Ovary (tissue), 9 donors: Measurements from ENCODE around the gene GPR158. TPM values are rescaled to one million over a fixed set of nuclear protein-coding genes. Genes with fewer than 3 reads are reported as not detected.

Experiments
- DNase-seq, 5 donors: peaks; one replicate each; pipeline ENCODE4 v3.0.0-alpha.2; 2019 to 2020
- H3K27ac ChIP-seq, 2 donors: fragments of 200-600 bp; one replicate each; pipeline versions ENCODE4 v1.5.1 to v1.8.0; 2019 to 2022
- H3K27me3 ChIP-seq: fragments of 200-600 bp; one replicate; pipeline ENCODE4 v1.8.0; 2022
- H3K36me3 ChIP-seq: fragments of 200-600 bp; sonication (generic); one replicate; pipeline ENCODE4 v1.5.1; 2019
- H3K4me1 ChIP-seq: one replicate; pipeline ENCODE4 v1.8.1; 2013; ENCODE audit warnings: mild to moderate bottlenecking, moderate library complexity; ENCODE audit not compliant: insufficient read depth
- H3K4me3 ChIP-seq: fragments of 200-600 bp; sonication (generic); one replicate; pipeline ENCODE4 v1.5.1; 2017
- H3K9me3 ChIP-seq, 2 donors: fragments of 200-600 bp in 1 of 2; sonication (generic) in 1 of 2; one replicate each; pipeline versions ENCODE4 v1.5.1 to v1.8.1; 2013 to 2019; ENCODE audit warnings: mild to moderate bottlenecking in 1 of 2, moderate library complexity in 1 of 2
- EP300 ChIP-seq: sonication (generic); formaldehyde crosslinking; IDR thresholded peaks from one replicate; pipeline ENCODE4 v1.6.1; 2017; ENCODE audit warnings: antibody characterized with exemption
- POLR2A ChIP-seq: fragments of 450-650 bp; IDR thresholded peaks from one replicate; pipeline ENCODE4 v1.6.1; 2017; ENCODE audit warnings: antibody characterized with exemption, mild to moderate bottlenecking, moderate library complexity
- WGBS, 3 donors: extraction: QIAGEN DNeasy Blood & Tissue Kit in 1 of 3; methylation state at CpG; one replicate each; pipeline versions ENCODE4 v1.1.5 to v1.1.7; 2013 to 2017; 5-methylcytosine and 5-hydroxymethylcytosine counted together
- intact Hi-C, 4 donors: fragments of 100-400 bp; cut with DNase I; formaldehyde crosslinking; loops; one replicate each; pipeline versions ENCODE4 v1.11.0 to v1.15.1; 2022 to 2023
- polyA plus RNA-seq, 2 donors: library from polyadenylated mRNA; stranded (reverse); fragments of 200-250 nt in 1 of 2; fragments of 350-450 nt in 1 of 2; fragmentation: Illumina TruSeq in 1 of 2; extraction: RNeasy Lipid Tissue Mini Kit (QIAGEN cat#74804) in 1 of 2; gene quantifications; one replicate each; pipeline ENCODE4 v1.2.3, GENCODE V29; 2013 to 2014
- total RNA-seq, 7 donors: library from RNA; depleted of rRNA in 2 of 7; stranded (reverse); fragments of >200 nt in 2 of 7; fragmentation: NEBNext Ultra II Directional in 3 of 7; extraction: Animal tissue kit (Norgen Biotek cat#: 25700) in 3 of 7; gene quantifications; one replicate each; pipeline versions ENCODE4 v1.1.0 to v1.2.4, GENCODE V29; 2016 to 2023
- TF ChIP-seq, protein P1 (sequence below), 3 donors: fragments of 450-650 bp in 2 of 3; fragments of 200-600 bp in 1 of 3; IDR thresholded peaks; one replicate each; pipeline versions ENCODE4 v1.5.1 to v1.8.0; 2016 to 2022; ENCODE audit warnings: antibody characterized with exemption in 3 of 3, mild to moderate bottlenecking in 1 of 3
- donor health status: DM: no; HTN: no; CAD: no; lungs with moderate emphysema.
- donor health status: DM: no; HTN: no; CAD: no.
- donor health status: Bipolar disorder and iron deficiency.
- donor health status: DM: yes; HTN: yes; CAD: no.
- donor health status: DM: no; HTN: no; CAD: no.
- donor health status: DM: yes; HTN: yes; CAD: no.

Gene GPR158
- total and polyA plus RNA-seq, 9 donors = 0.10 to 0.47 (median 0.17) TPM; not detected in 1

DNA sequence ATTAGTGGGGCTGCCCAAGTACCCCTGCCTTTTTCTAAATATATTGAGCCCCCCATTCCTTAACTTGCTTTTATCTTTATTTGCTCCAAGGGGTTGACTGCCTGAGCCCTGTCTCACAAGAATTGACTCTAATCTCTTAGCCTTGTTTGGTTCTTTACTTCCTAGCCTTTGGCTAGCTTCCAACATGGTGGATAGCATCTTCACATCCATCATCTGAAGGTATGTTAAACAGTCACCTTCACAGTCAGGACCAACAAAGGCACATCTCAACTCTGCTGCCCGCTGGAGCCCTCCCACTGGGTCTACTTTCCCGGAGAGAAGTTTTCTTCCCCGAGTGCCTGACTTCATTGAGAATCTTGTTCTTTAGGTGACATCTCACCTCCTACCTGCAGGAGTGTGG, 329.5 kb downstream of the GPR158 start:
- DNase-seq = no peak
- intact Hi-C loops = no loop called here
- 64 to 80% (median 79%) methylated on average over 3 of the region's 3 CpGs for WGBS, 3 donors
- H3K4me3 ChIP-seq = no peak overlapping the region
- H3K36me3 ChIP-seq = no peaks in the 10 kb centered on the region
- H3K27ac ChIP-seq = no peak overlapping the region
- H3K27me3 ChIP-seq = no peaks in the 10 kb centered on the region
- H3K9me3 ChIP-seq = no peaks in the 10 kb centered on the region
- TF ChIP-seq, protein P1, sequence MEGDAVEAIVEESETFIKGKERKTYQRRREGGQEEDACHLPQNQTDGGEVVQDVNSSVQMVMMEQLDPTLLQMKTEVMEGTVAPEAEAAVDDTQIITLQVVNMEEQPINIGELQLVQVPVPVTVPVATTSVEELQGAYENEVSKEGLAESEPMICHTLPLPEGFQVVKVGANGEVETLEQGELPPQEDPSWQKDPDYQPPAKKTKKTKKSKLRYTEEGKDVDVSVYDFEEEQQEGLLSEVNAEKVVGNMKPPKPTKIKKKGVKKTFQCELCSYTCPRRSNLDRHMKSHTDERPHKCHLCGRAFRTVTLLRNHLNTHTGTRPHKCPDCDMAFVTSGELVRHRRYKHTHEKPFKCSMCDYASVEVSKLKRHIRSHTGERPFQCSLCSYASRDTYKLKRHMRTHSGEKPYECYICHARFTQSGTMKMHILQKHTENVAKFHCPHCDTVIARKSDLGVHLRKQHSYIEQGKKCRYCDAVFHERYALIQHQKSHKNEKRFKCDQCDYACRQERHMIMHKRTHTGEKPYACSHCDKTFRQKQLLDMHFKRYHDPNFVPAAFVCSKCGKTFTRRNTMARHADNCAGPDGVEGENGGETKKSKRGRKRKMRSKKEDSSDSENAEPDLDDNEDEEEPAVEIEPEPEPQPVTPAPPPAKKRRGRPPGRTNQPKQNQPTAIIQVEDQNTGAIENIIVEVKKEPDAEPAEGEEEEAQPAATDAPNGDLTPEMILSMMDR (IDR thresholded peaks at IDR 0.05) = no peak
- TF ChIP-seq POLR2A = no peak
- TF ChIP-seq EP300 = no peak
- H3K4me1 ChIP-seq = no peaks in the 10 kb centered on the region

DNA sequence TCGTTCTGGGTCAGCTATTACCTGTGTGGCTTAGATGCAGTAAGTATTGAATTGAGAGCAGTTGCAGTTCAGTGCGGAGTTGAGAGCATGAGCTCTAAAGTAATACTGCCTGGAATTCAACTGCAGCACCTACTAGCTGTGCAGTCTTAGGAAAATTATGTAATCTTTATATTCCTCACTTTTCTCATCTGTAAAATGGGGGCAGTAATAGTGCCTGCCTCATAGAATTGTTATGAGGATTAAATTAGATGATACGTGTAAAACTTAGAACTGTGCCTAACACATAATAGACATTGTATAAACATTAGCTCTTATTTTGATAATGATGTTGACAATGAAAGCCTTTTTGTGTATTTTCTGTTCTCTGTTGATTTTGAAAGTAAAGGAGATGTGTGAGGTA, 330.0 kb downstream of the GPR158 start:
- 80 to 87% (median 81%) methylated on average over 3 of the region's 3 CpGs for WGBS, 3 donors

GRCh38 chr10:25505466-25505865, 330.7 kb downstream of the GPR158 start:
- H3K9me3 ChIP-seq = no peaks in the 10 kb centered on the region
- no peak overlapping the region for H3K27ac ChIP-seq
- H3K4me3 ChIP-seq = no peak overlapping the region
- DNase-seq = no peak
- H3K36me3 ChIP-seq = no peaks in the 10 kb centered on the region
- no peak for TF ChIP-seq POLR2A
- TF ChIP-seq, protein P1 (IDR thresholded peaks at IDR 0.05) = no peak
- TF ChIP-seq EP300 = no peak
- intact Hi-C loops = no loop called here
- no peaks in the 10 kb centered on the region for H3K4me1 ChIP-seq
- WGBS, 3 donors = 77 to 82% (median 80%) methylated on average over 3 of the region's 3 CpGs
- H3K27me3 ChIP-seq = no peaks in the 10 kb centered on the region

More for the DNA sequence above, 330.0 kb downstream of the GPR158 start:
- H3K27me3 ChIP-seq = no peaks in the 10 kb centered on the region
- H3K4me1 ChIP-seq = no peaks in the 10 kb centered on the region
- TF ChIP-seq EP300 (no peak), POLR2A (no peak)
- TF ChIP-seq, protein P1 (IDR thresholded peaks at IDR 0.05) = no peak
- no peak overlapping the region for H3K27ac ChIP-seq
- intact Hi-C loops = no loop called here
- no peak overlapping the region for H3K4me3 ChIP-seq
- H3K9me3 ChIP-seq = no peaks in the 10 kb centered on the region
- no peak for DNase-seq
- no peaks in the 10 kb centered on the region for H3K36me3 ChIP-seq

DNA sequence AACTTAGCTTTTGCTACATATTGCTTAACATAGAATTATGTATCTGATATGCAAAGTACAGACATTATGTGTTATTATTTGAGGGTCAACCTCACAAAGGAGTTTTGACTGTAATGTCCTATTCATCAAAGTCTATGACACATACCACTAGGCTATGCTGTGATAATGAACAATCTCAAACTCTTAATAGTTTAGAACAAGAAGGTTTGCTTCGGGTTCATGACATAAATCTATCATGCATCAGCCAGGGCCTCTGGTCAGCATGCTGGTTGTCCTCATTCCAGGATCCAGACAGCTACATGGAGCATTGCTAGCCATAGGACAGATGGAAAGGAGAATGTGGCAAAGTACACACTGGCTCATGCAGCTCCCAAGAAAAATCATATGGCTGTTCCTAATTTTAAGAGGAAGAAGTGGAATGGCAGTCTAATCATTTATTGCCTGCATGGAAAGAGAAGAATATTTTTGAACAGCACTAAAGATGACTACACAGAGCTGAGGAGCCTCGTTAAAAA, 332.1 kb downstream of the GPR158 start:
- no peaks in the 10 kb centered on the region for H3K4me1 ChIP-seq
- H3K9me3 ChIP-seq = no peaks in the 10 kb centered on the region
- H3K4me3 ChIP-seq = no peak overlapping the region
- DNase-seq = no peak
- intact Hi-C loops = no loop called here
- no peak for TF ChIP-seq EP300
- TF ChIP-seq, protein P1 (IDR thresholded peaks at IDR 0.05) = no peak
- no peaks in the 10 kb centered on the region for H3K36me3 ChIP-seq
- WGBS, 3 donors = 9 to 24% (median 13%) methylated on average over 2 of the region's 2 CpGs
- H3K27ac ChIP-seq = no peak overlapping the region
- no peaks in the 10 kb centered on the region for H3K27me3 ChIP-seq
